Activated T-cell treated with anti-CD3 and anti-CD28 coated beads, Interleukin-2, amount 50 U/mL, for 24 hours (primary cell): ENCODE measurements around the gene RHOT1.
"Not testable (repeated sequence)": the region's sequence is repeated elsewhere in the genome, so short reads cannot be mapped to it uniquely, and the experiment has no call there.

ENCODE experiments used
- DNase-seq: peaks from one replicate; pipeline ENCODE4 v3.0.0-alpha.2; 2020
- H3K27ac Mint-ChIP-seq: 2 replicates; pipeline ENCODE4 v1.8.0; 2020; ENCODE audit warnings: mild to moderate bottlenecking, mixed read lengths
- H3K27me3 Mint-ChIP-seq: 2 replicates; pipeline ENCODE4 v1.8.0; 2020; ENCODE audit warnings: mixed read lengths
- H3K36me3 Mint-ChIP-seq: 2 replicates; pipeline ENCODE4 v1.8.0; 2020; ENCODE audit warnings: low read depth, mixed read lengths
- H3K4me1 Mint-ChIP-seq: 2 replicates; pipeline ENCODE4 v1.8.0; 2020; ENCODE audit warnings: low read depth, mixed read lengths
- H3K4me3 Mint-ChIP-seq: 2 replicates; pipeline ENCODE4 v1.8.0; 2020; ENCODE audit warnings: mild to moderate bottlenecking, moderate library complexity, mixed read lengths
- H3K9me3 Mint-ChIP-seq: 2 replicates; pipeline ENCODE4 v1.8.0; 2020; ENCODE audit warnings: mixed read lengths

The RHOT1 gene

GRCh38 chr17:32160526-32160925, 18.2 kb downstream of the RHOT1 start:
- Mint-ChIP-seq H3K4me3 (no peak overlapping the region), H3K9me3 (no peaks in the 10 kb centered on the region), H3K4me1 (peaks cover 14% of the 10 kb centered on the region), H3K27ac (no peak overlapping the region), H3K27me3 (no peaks in the 10 kb centered on the region), H3K36me3 (peaks cover 54% of the 10 kb centered on the region)
- no peak for DNase-seq

GRCh38 chr17:32161029-32161428, 18.7 kb downstream of the RHOT1 start:
- Mint-ChIP-seq H3K9me3 (no peaks in the 10 kb centered on the region), H3K27me3 (no peaks in the 10 kb centered on the region), H3K4me3 (no peak overlapping the region), H3K36me3 (peaks cover 49% of the 10 kb centered on the region), H3K4me1 (peaks cover 14% of the 10 kb centered on the region), H3K27ac (no peak overlapping the region)
- DNase-seq: no peak

GRCh38 chr17:32161506-32162365, 19.4 kb downstream of the RHOT1 start:
- no peaks in the 10 kb centered on the region for H3K27me3 Mint-ChIP-seq
- H3K4me1 Mint-ChIP-seq: peaks cover 14% of the 10 kb centered on the region
- no peak overlapping the region for H3K4me3 Mint-ChIP-seq
- no peak overlapping the region for H3K27ac Mint-ChIP-seq
- H3K36me3 Mint-ChIP-seq: peaks cover 50% of the 10 kb centered on the region
- DNase-seq: no peak
- H3K9me3 Mint-ChIP-seq: peaks cover 6% of the 10 kb centered on the region

- DNase-seq: no peak
- Mint-ChIP-seq H3K27ac (no peak overlapping the region), H3K36me3 (peaks cover 61% of the 10 kb centered on the region), H3K27me3 (no peaks in the 10 kb centered on the region), H3K9me3 (peaks cover 7% of the 10 kb centered on the region), H3K4me3 (no peak overlapping the region), H3K4me1 (no peaks in the 10 kb centered on the region)
Measured at GRCh38 chr17:32174889-32175288, 32.6 kb downstream of the RHOT1 start.

GRCh38 chr17:32178679-32179078, 36.4 kb downstream of the RHOT1 start:
- not testable (repeated sequence) for H3K27ac Mint-ChIP-seq, H3K27me3 Mint-ChIP-seq, H3K4me1 Mint-ChIP-seq, DNase-seq, H3K9me3 Mint-ChIP-seq, H3K4me3 Mint-ChIP-seq
- H3K36me3 Mint-ChIP-seq: peaks cover 78% of the 10 kb centered on the region

- not testable (repeated sequence) for H3K4me1 Mint-ChIP-seq, H3K9me3 Mint-ChIP-seq, DNase-seq, H3K27ac Mint-ChIP-seq, H3K27me3 Mint-ChIP-seq, H3K4me3 Mint-ChIP-seq
- H3K36me3 Mint-ChIP-seq: peaks cover 78% of the 10 kb centered on the region
Measured at GRCh38 chr17:32179103-32179502, 36.8 kb downstream of the RHOT1 start.

GRCh38 chr17:32179526-32179925, 37.2 kb downstream of the RHOT1 start:
- not testable (repeated sequence) for H3K4me3 Mint-ChIP-seq, H3K9me3 Mint-ChIP-seq, H3K27ac Mint-ChIP-seq, H3K4me1 Mint-ChIP-seq, H3K27me3 Mint-ChIP-seq, DNase-seq
- H3K36me3 Mint-ChIP-seq: peaks cover 75% of the 10 kb centered on the region

GRCh38 chr17:32180262-32180661, 38.0 kb downstream of the RHOT1 start:
- H3K4me3 Mint-ChIP-seq, H3K9me3 Mint-ChIP-seq, DNase-seq, H3K27ac Mint-ChIP-seq, H3K27me3 Mint-ChIP-seq, H3K4me1 Mint-ChIP-seq: not testable (repeated sequence)
- H3K36me3 Mint-ChIP-seq: peaks cover 75% of the 10 kb centered on the region

GRCh38 chr17:32185875-32186274, 43.6 kb downstream of the RHOT1 start:
- Mint-ChIP-seq H3K27ac (no peak overlapping the region), H3K4me1 (no peaks in the 10 kb centered on the region), H3K9me3 (no peaks in the 10 kb centered on the region), H3K4me3 (no peak overlapping the region), H3K36me3 (peaks cover 42% of the 10 kb centered on the region), H3K27me3 (no peaks in the 10 kb centered on the region)
- DNase-seq: no peak

GRCh38 chr17:32187271-32187670, 45.0 kb downstream of the RHOT1 start:
- no peak for DNase-seq
- H3K4me1 Mint-ChIP-seq: peaks cover 1% of the 10 kb centered on the region
- H3K36me3 Mint-ChIP-seq: peaks cover 40% of the 10 kb centered on the region
- no peaks in the 10 kb centered on the region for H3K27me3 Mint-ChIP-seq
- no peak overlapping the region for H3K27ac Mint-ChIP-seq
- no peaks in the 10 kb centered on the region for H3K9me3 Mint-ChIP-seq
- no peak overlapping the region for H3K4me3 Mint-ChIP-seq

- H3K4me1 Mint-ChIP-seq: peaks cover 1% of the 10 kb centered on the region
- H3K27me3 Mint-ChIP-seq: no peaks in the 10 kb centered on the region
- peaks cover 41% of the 10 kb centered on the region for H3K36me3 Mint-ChIP-seq
- H3K4me3 Mint-ChIP-seq: no peak overlapping the region
- no peaks in the 10 kb centered on the region for H3K9me3 Mint-ChIP-seq
- DNase-seq: no peak
- no peak overlapping the region for H3K27ac Mint-ChIP-seq
Measured at GRCh38 chr17:32189343-32189742, 47.0 kb downstream of the RHOT1 start.

GRCh38 chr17:32191306-32191705, 49.0 kb downstream of the RHOT1 start:
- no peak for DNase-seq
- Mint-ChIP-seq H3K9me3 (no peaks in the 10 kb centered on the region), H3K4me1 (peaks cover 2% of the 10 kb centered on the region), H3K27ac (no peak overlapping the region), H3K4me3 (no peak overlapping the region), H3K36me3 (peaks cover 46% of the 10 kb centered on the region), H3K27me3 (no peaks in the 10 kb centered on the region)

GRCh38 chr17:32192379-32192778, 50.1 kb downstream of the RHOT1 start:
- DNase-seq: no peak
- peaks cover 52% of the 10 kb centered on the region for H3K36me3 Mint-ChIP-seq
- no peak overlapping the region for H3K27ac Mint-ChIP-seq
- H3K4me3 Mint-ChIP-seq: no peak overlapping the region
- no peaks in the 10 kb centered on the region for H3K27me3 Mint-ChIP-seq
- peaks cover 5% of the 10 kb centered on the region for H3K4me1 Mint-ChIP-seq
- H3K9me3 Mint-ChIP-seq: no peaks in the 10 kb centered on the region

GRCh38 chr17:32197987-32198386, 55.7 kb downstream of the RHOT1 start:
- no peak overlapping the region for H3K27ac Mint-ChIP-seq
- H3K4me1 Mint-ChIP-seq: peaks cover 3% of the 10 kb centered on the region
- H3K36me3 Mint-ChIP-seq: peaks cover 80% of the 10 kb centered on the region
- DNase-seq: no peak
- H3K9me3 Mint-ChIP-seq: no peaks in the 10 kb centered on the region
- no peaks in the 10 kb centered on the region for H3K27me3 Mint-ChIP-seq
- no peak overlapping the region for H3K4me3 Mint-ChIP-seq

- DNase-seq: no peak
- Mint-ChIP-seq H3K27ac (no peak overlapping the region), H3K4me1 (no peaks in the 10 kb centered on the region), H3K36me3 (peaks cover 75% of the 10 kb centered on the region), H3K27me3 (no peaks in the 10 kb centered on the region), H3K4me3 (no peak overlapping the region), H3K9me3 (no peaks in the 10 kb centered on the region)
Measured at GRCh38 chr17:32206861-32207260, 64.6 kb downstream of the RHOT1 start.
